Fibroblast of skin of abdomen (primary cell): ENCODE data around the gene TEAD4.

Experiments
- DNase-seq: peaks from one replicate; pipeline ENCODE4 v3.0.0-alpha.2; 2013

Gene TEAD4

DNA sequence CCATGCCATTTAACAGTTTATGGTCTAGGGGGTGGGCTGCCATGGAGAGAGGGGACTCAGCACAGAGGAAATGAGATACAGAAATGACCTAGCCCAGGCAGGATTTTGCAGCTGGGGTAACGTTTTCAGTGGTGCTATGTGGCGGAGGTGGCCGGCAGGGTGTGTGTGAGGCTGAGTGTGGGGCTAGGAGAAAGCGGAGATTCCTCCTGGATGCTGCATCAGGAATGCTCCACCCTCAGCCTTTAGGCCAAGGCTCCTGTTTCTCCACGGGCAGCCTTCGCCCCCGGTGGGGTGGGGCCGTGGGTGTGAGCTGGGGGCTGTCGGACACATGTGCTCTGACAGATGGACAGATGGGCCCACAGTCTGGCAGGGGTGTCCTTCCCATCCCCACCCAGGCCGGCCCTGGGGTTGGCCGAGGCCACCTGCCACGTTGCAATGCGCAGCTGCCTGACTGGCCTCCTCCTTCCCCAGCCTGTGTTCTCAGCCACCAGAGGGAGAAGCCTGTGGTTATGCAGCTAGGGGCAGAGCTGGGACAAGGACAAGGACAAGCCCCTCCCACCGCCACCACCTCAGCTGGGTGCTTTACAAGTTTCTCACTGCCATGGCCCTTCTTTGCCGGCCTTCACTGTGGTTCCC is 44.3 kb downstream of the TEAD4 start:
- DNase-seq, result no peak

DNA sequence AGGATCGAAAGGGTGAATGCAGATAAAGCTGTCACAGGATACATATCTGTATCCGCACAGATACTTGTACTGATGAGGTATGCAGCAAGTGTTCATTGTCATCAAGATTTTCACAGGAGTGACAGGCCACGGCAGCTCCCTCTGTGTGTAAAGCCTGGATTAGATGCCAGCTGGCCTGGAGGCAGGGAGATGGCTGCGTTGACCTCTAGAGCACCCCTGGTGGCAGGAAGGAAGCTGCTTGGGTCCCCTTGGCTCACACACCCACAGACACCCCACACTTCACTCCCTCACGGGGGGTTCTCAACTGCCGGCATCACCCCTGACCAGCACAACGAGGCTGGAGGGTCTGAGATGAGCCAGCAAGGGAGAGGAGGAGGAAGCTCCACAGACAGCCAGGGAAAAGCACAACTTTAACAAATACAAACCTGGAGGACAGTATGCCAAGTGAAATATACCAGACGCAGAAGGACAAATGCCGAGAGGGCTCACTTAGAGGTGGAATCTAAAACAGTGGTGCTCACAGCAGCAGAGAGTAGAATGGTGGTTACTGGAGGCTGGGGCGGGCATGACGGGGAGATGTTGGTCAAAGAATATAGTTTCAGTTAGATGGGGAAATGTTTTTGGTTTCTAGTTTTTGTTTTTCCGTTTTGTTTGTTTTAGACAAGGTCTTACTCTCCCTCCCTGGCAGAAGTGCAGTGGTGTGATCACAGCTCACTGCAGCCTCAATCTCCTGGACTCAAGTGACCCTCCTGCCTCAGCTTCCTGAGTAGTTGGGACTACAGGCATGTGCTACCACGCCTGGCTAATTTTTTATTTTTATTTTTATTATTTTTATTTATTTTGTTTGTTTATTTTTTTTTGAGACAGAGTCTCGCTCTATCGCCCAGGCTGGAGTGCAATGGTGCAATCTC is 45.7 kb downstream of the TEAD4 start:
- no peak for DNase-seq

DNA sequence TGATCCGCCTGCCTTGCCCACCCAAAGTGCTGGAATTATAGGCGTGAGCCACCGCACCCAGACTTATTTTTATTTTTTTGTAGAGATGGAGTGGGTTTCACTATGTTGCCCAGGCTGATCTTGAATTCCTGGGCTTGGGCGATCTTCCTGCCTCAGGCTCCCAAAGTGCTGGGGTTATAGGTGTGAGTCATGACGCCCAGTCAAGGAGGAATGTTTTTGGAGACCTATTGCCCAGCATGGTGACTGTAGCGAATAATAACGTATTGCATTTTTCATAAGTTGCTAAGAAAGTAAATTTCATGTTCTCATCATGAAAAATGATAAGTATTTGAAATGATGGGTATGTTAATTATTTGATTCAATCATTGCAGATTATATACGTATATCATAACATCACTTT is 46.5 kb downstream of the TEAD4 start:
- peak; percentile 22 for DNase-seq

DNA sequence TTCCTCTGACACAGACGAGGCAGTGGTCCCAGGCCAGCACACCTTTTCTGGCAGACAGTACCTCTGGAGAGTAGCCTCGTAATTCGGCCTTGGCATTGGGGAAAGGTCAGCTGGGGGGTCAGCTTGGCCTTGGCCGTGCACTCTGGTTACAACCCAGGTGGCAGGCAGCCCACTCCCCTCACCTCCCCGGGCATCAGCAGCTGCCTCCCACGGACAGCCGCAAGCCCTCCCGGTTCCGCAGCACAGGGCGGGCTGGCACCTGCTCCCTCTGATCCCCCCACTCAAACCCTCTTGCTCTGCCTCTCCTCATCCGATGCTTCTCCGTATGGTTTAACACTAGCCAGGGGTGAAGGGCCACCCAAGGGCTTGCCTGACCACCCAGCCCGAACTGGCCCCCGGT is 50.6 kb downstream of the TEAD4 start:
- no peak for DNase-seq

DNA sequence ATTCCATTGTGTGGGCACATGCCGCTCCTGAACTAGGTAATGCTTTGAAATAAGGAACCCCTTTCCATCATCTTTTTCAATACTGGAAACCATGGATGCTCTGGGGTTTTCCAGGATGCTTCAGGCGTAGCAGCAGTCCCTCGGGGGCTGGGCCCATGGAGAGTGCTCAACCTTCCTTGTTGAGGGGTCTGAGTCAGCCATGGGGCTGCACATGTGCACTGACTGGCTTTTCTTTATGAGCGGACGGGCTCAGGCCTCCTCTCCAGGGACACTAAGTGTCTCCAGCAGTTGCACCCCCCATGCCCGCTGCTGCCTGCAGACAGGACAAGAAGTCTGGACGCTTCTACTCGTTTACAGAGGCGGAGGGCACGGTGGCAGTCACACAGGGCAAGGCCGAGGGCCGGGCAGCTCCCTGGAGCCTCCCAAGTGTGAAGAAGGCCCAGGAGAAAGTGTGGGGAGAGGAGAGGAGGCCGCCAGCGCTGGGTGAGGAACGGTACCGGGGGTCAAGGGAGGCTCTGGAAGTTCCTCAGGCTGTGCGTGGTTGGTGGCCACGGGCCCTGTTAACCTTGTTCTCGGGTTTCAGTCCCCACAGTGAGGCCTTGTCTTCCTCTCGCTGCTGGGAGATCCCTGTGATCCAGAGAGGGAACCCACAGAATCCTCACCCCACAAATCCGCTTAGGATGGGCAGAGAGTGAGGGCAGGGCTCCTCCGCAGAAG is 51.2 kb downstream of the TEAD4 start:
- no peak for DNase-seq

DNA sequence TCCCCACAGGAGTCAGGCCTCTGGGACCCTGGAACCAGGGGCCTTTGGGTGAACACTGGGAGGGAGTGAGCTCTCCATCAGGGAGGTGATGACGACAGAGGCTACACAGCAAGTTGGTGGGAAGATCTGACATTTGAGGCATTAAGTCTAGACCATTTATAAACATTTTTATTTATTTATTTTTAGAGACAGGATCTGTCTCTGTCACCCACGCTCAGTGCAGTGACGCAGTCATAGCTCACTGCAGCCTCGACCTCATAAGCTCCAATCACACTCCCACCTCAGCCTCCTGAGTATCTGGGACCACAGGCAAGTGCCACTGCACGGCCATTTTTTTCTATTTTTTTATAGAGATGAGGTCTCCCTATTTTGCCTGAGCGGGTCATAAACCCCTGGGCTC is 53.6 kb downstream of the TEAD4 start:
- DNase-seq, result no peak

DNA sequence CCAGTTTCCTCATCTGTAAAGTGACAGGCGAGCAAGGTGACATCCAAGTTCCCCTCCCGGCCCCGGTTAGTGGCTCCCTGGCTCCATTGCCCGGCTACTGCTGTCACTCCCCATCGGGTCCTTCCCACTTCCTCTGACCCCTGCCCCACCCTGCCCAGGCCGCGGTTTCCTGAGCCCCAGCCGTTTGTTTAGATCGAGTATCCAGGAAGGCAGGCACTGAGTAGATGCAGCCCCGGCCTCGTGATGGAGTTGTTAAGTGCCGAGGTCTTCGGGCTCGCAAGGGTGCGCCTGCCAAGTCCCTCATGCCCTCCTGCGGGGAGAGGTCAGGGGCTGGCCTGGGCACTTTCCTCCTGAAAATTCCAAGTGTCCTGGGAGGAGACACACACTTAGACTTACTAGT is 55.4 kb downstream of the TEAD4 start:
- DNase-seq, result no peak

DNA sequence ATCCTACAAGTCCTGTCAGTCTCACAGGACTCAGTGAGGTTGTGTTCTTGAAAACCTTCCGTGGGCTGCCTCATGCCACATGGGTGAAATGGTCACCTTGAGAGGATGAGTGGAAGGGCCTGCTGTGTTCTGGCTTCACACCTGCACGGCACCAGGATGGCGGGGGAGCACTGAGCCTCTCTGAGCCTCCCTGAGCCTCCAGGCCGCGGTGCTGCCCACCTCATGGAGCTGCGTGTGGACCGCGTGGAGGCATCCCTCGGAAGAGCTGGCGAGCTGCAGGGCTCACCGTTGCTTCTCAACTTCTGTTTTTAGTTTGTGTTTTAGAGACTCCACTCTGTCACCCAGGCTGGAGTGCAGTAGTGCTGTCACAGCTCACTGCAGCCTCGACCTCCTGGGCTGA is 56.2 kb downstream of the TEAD4 start:
- DNase-seq, result no peak

DNA sequence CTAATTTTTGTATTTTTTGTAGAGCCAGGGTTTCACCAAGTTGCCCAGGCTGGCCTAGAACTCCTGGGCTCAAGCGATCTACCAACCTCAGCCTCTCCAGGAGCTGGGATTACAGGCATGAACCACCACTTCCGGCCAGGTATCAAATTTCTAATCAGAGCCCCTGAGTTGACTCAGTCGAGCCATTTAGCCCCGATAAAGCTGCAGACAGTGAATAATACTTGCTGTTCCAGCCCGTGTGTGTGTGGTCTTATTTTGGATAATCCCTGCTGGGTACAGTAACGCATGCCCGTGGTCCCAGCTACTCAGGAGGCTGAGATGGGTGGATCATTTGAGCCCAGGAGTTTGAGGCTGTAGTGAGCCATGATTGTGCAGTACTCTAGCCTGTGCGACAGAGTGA is 57.0 kb downstream of the TEAD4 start:
- no peak for DNase-seq

DNA sequence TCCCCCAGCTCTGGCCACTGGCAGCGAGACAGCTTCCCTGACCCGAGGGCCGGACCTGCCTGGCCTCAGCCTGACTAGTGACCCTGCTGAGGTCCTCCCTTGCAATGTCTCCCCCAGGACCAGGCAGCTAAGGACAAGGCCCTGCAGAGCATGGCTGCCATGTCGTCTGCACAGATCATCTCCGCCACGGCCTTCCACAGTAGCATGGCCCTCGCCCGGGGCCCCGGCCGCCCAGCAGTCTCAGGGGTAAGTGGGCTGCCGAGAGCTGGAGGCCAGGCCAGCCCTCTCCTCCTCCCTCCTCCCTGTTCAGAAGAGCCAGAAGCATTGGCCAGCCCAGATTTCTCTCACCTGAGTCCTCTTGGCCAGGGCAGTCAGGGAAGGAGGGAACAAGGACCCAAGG is 58.1 kb downstream of the TEAD4 start:
- no peak for DNase-seq

DNA sequence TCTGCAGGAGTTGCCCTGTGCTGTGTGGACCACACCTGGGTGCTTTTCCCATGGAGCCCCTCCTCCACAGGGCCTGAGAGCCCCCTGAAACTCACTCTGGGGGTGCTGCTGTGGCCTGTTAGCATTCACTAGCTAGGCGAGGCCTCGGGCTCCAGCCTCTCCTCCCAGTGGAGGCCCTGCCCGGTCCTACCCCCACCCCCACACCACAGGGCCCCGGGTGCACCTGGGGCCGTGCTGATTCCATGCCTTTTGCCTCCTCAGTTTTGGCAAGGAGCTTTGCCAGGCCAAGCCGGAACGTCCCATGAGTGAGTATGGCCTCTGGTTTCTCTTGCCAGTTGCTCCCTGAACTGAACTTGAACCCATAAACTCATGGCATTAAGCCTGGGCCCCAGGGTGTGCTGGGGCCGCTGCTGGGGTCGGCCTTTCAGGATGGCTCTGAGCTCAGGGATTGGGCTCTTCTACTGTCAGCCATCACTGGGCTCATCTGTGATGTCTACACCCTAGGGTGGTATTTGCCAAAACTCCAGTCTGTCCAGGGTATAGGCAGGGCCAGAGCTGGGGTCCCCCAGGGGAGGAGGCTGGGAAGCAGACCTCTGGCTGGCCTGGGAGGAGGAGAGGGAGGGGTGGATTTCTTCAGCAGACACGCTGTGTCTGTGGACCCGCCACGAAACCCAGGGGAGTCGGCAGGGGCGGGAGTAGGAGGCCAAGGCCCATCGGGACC is 59.2 kb downstream of the TEAD4 start:
- no peak for DNase-seq

DNA sequence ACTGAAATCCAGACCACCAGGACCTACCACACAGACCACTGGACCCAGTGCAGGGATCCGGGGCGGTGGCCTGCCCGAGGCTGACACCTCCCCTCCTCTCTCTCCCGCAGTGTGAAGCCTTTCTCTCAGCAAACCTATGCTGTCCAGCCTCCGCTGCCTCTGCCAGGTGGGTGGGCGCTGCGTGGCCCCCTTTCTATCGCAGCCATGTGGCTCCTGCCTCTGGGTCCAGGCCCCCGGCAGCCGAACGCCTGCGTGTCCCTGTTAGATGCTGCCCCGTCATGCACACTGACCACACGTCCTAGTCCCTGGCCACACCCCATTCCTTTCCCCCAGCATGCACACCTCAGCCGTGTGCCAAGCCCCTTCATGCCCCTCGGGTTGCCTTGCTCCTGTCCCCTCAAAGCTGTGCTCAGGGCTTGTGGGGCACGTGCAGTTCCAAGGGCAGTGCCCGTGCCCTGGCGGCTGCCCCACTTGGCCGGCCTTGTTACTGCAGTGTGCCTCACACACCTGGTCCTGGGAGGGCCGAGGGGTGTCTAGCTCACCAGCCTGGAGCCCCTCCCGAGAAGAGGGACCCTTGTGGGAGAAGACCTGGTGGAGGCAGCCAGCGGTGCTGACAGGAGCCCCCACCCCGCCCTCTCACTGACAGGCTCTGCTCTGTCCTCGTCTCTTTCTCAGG is 59.9 kb downstream of the TEAD4 start:
- no peak for DNase-seq

DNA sequence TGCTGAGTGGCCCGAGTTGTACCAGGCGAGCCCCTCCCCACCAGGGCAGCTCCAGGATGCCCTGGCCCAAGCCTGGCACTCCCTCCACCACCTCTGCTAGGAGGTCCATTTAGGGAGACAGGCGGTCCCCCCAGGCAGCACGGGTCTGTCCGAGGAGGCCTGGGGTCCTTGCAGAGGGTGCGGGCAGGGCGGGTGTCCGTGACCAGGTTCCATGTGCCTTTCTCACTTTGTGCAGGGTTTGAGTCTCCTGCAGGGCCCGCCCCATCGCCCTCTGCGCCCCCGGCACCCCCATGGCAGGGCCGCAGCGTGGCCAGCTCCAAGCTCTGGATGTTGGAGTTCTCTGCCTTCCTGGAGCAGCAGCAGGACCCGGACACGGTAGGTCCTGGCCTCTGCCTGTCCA is 61.2 kb downstream of the TEAD4 start:
- DNase-seq, result no peak

DNA sequence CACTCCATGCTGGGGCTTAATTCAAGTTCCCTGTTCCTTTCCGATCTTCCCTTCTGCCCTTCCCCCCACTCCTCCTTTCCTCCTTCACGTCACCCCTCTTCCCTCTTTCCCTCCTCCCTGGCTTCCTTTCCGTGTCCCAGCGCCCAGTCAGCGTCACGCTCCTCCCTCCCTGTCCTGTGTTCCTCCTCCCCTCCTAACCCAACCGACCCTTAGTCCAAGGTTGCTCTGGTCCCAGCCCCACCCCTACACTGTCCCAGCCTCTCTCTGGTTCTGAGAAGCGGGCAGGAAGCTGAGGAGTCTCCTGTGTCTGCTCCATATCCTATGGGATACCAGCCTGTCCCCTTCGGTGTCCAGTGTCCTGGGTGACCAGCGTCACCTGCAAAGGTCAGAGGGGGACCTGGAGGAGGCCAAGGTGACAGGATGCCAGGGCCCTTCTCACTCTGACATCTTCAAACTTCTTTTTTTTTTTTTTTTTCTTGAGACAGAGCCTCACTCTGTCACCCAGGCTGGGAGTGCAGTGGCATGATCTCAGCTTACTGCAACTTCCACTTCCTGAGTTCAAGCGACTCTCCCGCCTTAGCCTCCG is 61.7 kb downstream of the TEAD4 start:
- no peak for DNase-seq

DNA sequence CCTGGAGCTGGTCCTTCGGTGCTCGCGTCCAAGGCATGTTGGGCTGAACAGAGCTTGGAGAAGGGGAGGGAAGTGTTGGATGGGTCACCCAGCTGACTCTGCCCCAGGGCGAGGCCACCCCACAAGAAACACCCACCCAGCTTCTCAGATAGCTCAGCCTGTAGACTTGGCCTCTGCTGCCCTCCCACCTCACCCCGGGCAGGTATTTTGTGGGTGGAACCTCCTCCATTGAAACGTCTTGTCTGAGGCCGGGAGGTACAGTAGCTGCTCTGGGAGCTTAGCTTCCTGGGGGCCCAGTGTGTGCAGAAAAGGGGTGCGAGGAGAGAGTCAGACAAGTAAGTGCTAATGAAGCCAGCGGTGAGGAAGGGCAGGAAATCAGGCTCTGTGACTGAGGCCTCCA is 63.2 kb downstream of the TEAD4 start:
- no peak for DNase-seq

DNA sequence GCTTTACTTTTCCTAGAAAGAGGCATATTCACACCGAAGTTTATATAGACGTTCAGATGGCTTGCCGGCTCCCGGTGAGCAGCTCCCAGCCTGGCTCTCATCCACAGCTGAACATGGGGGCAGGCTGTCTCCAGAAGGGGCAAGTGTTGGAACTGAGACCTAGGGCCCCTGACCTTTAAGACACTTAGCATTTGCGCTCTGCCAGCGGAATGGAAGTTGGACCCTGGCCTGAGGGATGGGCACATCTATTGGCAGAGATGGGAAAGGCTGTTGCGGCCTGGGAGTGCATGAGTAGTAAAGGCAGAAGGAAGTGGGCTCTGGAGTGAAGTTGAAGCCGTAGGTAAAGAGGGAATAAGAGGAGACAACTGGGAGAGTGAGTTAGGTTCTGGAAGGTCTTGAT is 63.8 kb downstream of the TEAD4 start:
- DNase-seq, result no peak

DNA sequence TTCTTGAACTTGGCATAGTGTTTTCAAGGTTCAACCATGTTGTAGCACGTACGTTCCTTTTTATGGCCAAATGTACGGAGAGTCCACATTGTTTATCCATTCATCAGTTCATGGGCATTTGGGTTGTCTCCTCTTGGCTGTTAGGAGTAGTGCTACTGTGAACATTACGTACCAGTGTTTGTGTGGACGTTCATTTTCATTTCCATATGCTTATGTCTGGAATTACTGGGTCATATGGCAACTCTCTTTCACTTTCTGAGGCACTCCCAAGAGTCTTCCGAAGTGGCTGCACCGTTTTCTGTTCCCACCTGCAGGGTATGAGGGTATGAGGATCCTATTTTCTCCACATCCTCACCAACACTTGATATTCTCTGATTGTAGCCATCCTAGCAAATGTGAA is 68.9 kb downstream of the TEAD4 start:
- DNase-seq, result no peak

DNA sequence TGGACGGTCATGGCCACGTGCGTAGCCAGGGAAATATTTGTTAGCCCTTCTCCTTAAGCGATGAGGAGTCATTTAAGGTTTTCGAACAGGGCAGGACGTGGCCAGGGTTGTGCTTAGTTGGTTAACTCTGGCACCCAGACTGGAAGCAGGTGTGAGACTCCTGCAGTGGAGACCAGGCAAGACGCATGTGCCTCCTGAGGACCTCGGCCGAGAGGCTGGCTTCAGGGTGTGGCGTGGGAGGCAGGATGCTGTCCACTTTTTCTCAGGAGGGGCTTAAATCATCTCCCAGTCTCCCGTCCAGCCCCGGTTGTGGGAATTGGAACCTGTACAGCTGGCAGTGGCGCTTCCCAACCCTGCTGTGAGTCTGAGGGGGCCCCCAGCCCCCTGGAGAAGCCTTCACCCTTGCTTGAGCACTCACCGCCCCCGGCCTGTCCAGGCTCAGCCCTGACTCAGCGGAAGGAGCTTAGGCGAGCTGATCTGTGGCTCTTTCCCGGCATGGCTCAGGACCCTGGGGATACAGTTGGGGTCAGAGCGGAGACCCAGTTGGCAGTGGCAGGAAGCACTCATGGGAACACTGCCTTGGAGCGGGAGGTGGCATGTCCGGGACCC is 71.7 kb downstream of the TEAD4 start:
- DNase-seq, result no peak

DNA sequence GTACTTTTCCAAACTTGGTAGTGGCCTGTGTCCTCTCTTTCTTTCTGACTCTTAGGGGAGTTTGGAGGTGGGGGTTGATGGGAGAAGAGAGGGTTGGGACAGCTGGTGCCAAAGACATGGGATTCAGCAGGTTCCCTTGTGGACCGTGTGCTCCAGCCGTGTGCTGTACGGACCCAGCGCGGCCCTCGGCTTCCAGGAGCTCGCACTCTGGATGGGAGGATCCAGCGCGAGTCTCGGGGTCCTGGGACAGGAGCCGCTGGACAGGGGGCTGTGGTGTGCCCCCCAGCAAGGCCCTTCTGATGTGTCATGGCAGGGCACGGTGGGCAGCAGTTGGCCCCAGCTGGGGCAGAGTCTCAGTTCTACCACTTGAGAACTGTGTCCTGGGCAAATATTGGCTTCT is 73.0 kb downstream of the TEAD4 start:
- no peak for DNase-seq

DNA sequence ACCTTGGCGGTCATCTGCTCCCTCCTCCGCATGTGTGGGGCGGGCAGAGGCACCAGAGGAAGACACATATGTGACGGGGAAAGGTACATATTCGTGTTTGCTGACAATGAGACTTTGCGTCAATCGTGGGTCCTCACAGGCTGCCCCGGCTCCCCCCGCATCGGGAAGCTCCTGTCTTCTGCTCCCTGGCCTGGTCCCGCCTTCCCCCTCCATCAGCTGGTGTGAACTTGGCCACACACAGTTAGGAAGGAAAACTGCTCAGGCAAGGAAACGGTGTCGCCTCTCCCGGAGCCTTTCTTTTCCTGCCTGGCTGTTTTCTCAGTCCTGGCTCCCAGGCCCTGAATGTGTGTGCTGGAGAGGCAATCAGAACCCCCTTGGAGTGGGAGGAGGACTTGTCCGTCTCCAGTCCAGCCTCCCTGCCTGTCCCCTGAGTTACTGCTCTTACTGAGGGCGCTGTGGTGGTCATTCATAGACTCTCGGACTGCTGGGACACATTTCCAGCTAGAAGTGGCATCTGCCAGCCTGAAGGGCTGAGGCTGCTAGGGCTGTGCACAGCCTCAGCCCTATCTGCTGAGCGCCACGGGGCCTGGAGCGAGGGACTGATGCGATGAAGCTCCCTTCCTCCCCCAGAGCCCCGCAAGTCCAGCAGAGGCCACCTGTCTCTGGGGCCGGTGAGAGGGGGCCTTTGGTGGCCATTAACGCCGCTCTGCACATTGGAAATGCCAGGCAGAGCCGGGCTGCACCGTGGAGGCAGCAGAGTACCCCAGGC is 73.8 kb downstream of the TEAD4 start:
- DNase-seq, result no peak

DNA sequence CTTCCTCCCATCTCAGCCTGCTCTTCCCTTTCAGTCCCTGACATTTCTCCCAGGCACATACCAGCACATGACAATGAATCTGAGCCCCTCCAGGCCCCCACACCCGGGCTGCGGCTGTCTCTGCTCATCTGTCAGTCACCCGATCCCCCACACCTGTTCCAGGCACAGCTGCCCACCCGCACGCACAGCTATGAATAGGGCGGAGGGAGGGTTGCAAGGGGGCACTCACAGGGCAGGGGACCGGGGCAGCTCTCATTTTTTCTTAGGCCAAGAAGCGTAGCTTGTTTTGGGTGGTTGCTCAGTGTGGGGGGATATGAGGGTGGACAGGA is 74.3 kb downstream of the TEAD4 start:
- no peak for DNase-seq
